ENCODE data around the gene TRIO. TPM values are rescaled to one million over a fixed set of nuclear protein-coding genes. Genes with fewer than 3 reads are reported as not detected.

The TRIO gene
- polyA plus RNA-seq, 1 donor (not counting 4 experiments of a cell fraction or from before 2014, with no cell fraction given) = 57.2 TPM

DNA sequence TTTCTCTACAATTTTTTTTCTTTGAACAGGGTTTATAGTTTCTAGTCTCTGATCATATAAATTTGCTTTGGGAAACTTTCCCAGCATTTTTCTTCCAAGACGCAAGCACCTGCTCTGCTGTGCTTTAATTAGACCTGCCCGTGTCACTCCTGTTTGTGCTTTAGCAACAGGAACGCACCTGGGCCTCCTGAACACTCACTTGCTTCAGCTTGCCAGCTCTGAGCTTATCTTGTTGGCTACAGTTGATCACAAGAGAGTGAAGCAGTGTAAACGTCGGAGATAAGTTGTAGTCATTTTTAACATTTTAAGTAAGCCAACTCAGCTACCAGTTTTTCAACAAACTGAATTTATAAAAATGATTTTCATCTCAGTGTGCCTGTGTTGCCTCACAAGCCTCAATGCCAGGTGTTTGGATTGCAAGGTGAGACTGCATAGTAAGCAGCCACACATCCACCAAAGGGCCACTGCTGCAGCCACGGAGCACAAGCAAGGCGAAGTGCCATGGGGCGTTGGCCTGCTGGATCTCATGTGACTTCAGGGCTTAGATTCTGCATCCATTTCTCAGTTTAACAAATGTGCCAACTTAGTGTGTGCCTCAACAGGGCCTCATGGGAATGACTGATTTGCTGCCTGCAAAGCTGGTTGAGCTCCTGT, 166.9 kb downstream of the TRIO start:
- H3K4me2 ChIP-seq (ENCODE audit: control insufficient read depth, extremely low read depth, insufficient read depth, low read depth, low read length) = no peak overlapping the region
- no peaks in the 10 kb centered on the region for H3K9me3 ChIP-seq (ENCODE audit: control insufficient read depth, low read depth, low read length)
- dilution Hi-C loops (cut with MboI; ENCODE audit: extremely low pct_ligation_motif_present, low sequenced_read_pairs) = no loop called here
- H3K9me1 ChIP-seq (ENCODE audit: control insufficient read depth, extremely low read depth, insufficient read depth, low read length) = peaks cover 3% of the 10 kb centered on the region
- H3K27me3 ChIP-seq (ENCODE audit: control insufficient read depth, extremely low read depth, insufficient read depth, low read length) = no peaks in the 10 kb centered on the region
- H3K27ac ChIP-seq (ENCODE audit: control insufficient read depth, insufficient read depth, low read length) = no peak overlapping the region
- H3K36me3 ChIP-seq (ENCODE audit: control insufficient read depth in 2 of 2, extremely low read depth in 1 of 2, insufficient read depth in 2 of 2, low read length in 2 of 2) = peaks cover 29 to 31% of the 10 kb centered on the region in 2 experiments
- no peak overlapping the region for H2AFZ ChIP-seq (ENCODE audit: control insufficient read depth, low read length)
- no peaks in the 10 kb centered on the region for H4K20me1 ChIP-seq (ENCODE audit: control insufficient read depth, extremely low read depth, insufficient read depth, low read length)
- TF ChIP-seq, protein P1, sequence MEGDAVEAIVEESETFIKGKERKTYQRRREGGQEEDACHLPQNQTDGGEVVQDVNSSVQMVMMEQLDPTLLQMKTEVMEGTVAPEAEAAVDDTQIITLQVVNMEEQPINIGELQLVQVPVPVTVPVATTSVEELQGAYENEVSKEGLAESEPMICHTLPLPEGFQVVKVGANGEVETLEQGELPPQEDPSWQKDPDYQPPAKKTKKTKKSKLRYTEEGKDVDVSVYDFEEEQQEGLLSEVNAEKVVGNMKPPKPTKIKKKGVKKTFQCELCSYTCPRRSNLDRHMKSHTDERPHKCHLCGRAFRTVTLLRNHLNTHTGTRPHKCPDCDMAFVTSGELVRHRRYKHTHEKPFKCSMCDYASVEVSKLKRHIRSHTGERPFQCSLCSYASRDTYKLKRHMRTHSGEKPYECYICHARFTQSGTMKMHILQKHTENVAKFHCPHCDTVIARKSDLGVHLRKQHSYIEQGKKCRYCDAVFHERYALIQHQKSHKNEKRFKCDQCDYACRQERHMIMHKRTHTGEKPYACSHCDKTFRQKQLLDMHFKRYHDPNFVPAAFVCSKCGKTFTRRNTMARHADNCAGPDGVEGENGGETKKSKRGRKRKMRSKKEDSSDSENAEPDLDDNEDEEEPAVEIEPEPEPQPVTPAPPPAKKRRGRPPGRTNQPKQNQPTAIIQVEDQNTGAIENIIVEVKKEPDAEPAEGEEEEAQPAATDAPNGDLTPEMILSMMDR (optimal IDR thresholded peaks at IDR 0.05 in 1 of 3, IDR thresholded peaks at IDR 0.05 in 1 of 3, conservative IDR thresholded peaks at IDR 0.05 in 1 of 3; ENCODE audit: extremely low read depth in 1 of 3, insufficient read depth in 2 of 3, low read length in 3 of 3) = no peak
- no peak for TF ChIP-seq EZH2 (IDR thresholded peaks at IDR 0.05; ENCODE audit: low read length)
- peaks cover 62% of the 10 kb centered on the region for H3K79me2 ChIP-seq (ENCODE audit: control insufficient read depth, insufficient read depth, low read length)
- H3K4me3 ChIP-seq (ENCODE audit: control insufficient read depth in 2 of 3, extremely low read depth in 1 of 3, insufficient read depth in 2 of 3, low read depth in 1 of 3, low read length in 3 of 3) = no peak overlapping the region
- H3K4me1 ChIP-seq (ENCODE audit: control insufficient read depth, extremely low read depth, insufficient read depth, low read length) = peaks cover 14% of the 10 kb centered on the region
- FAIRE-seq = no peak
- no peak for DNase-seq (ENCODE audit: low read depth, low spot score)
- H3K9ac ChIP-seq (ENCODE audit: control insufficient read depth, extremely low read depth, insufficient read depth, low read length) = no peak overlapping the region

DNA sequence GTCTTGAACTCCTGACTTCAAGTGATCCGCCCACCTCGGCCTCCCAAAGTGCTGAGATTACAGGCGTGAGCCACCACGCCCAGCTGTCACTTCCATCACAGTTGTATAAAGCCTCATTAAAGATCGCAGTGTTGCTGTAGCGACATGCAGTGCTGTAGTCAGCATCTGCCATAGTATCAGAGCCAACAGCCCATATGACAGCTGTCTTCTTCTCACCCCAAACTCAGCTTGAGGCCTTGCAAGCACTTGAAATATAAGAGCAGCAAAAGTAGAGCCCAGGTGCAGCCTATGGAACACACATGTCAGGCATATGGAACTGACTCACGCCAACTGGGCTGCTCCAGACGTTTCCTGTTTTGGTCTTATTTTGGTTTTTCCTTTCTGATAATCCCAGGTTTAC, 167.8 kb downstream of the TRIO start:
- Histone ChIP-seq H3K36me3 (ENCODE audit: control insufficient read depth in 2 of 2, extremely low read depth in 1 of 2, insufficient read depth in 2 of 2, low read length in 2 of 2) (peaks cover 21 to 32% of the 10 kb centered on the region in 2 experiments), H3K4me1 (ENCODE audit: control insufficient read depth, extremely low read depth, insufficient read depth, low read length) (peaks cover 6% of the 10 kb centered on the region), H2AFZ (ENCODE audit: control insufficient read depth, low read length) (no peak overlapping the region), H4K20me1 (ENCODE audit: control insufficient read depth, extremely low read depth, insufficient read depth, low read length) (no peaks in the 10 kb centered on the region), H3K27ac (ENCODE audit: control insufficient read depth, insufficient read depth, low read length) (no peak overlapping the region), H3K79me2 (ENCODE audit: control insufficient read depth, insufficient read depth, low read length) (peaks cover 55% of the 10 kb centered on the region), H3K9me3 (ENCODE audit: control insufficient read depth, low read depth, low read length) (no peaks in the 10 kb centered on the region), H3K9me1 (ENCODE audit: control insufficient read depth, extremely low read depth, insufficient read depth, low read length) (peaks cover 3% of the 10 kb centered on the region), H3K4me3 (ENCODE audit: control insufficient read depth in 2 of 3, extremely low read depth in 1 of 3, insufficient read depth in 2 of 3, low read depth in 1 of 3, low read length in 3 of 3) (no peak overlapping the region), H3K4me2 (ENCODE audit: control insufficient read depth, extremely low read depth, insufficient read depth, low read depth, low read length) (no peak overlapping the region), H3K9ac (ENCODE audit: control insufficient read depth, extremely low read depth, insufficient read depth, low read length) (no peak overlapping the region), H3K27me3 (ENCODE audit: control insufficient read depth, extremely low read depth, insufficient read depth, low read length) (no peaks in the 10 kb centered on the region)
- no peak for FAIRE-seq
- DNase-seq (ENCODE audit: low read depth, low spot score) = no peak
- no peak for TF ChIP-seq EZH2 (IDR thresholded peaks at IDR 0.05; ENCODE audit: low read length)
- TF ChIP-seq, protein P1 (optimal IDR thresholded peaks at IDR 0.05 in 1 of 3, IDR thresholded peaks at IDR 0.05 in 1 of 3, conservative IDR thresholded peaks at IDR 0.05 in 1 of 3; ENCODE audit: extremely low read depth in 1 of 3, insufficient read depth in 2 of 3, low read length in 3 of 3) = no peak
- dilution Hi-C loops (cut with MboI; ENCODE audit: extremely low pct_ligation_motif_present, low sequenced_read_pairs) = no loop called here

Data from keratinocyte (primary cell).